Effector memory CD8-positive, alpha-beta T cell (primary cell): ENCODE measurements around the gene SYN1.
A peak's percentile ranks its signal among the peaks of the same experiment; 100 is the strongest.
"Not testable (repeated sequence)": the region's sequence is repeated elsewhere in the genome, so short reads cannot be mapped to it uniquely, and the experiment has no call there.

Source experiments
- ATAC-seq: fragments of 150-1000 bp; cut with Tn5 transposase; replicated peaks from 2 replicates; pipeline ENCODE4 v1.10.0; 2021; ENCODE audit warnings: mild to moderate bottlenecking, moderate library complexity
- DNase-seq, 3 experiments: peaks; one replicate each; pipeline ENCODE4 v3.0.0; 2021
- H3K27ac Mint-ChIP-seq, 2 donors: one replicate each; pipeline ENCODE4 v1.8.0; 2022; ENCODE audit warnings: mild to moderate bottlenecking in 2 of 2, mixed read lengths in 2 of 2, moderate library complexity in 2 of 2
- H3K27me3 Mint-ChIP-seq, 2 donors: one replicate each; pipeline ENCODE4 v1.8.0; 2022; ENCODE audit warnings: mixed read lengths in 2 of 2
- H3K36me3 Mint-ChIP-seq: one replicate; pipeline ENCODE4 v1.8.0; 2022; ENCODE audit warnings: mild to moderate bottlenecking, moderate library complexity, mixed read lengths; ENCODE audit not compliant: insufficient read depth
- H3K4me1 Mint-ChIP-seq, 2 donors: one replicate each; pipeline ENCODE4 v1.8.0; 2022; ENCODE audit warnings: low read depth in 2 of 2, mixed read lengths in 2 of 2
- H3K4me3 Mint-ChIP-seq, 2 donors: one replicate each; pipeline ENCODE4 v1.8.0; 2022; ENCODE audit warnings: mild to moderate bottlenecking in 2 of 2, mixed read lengths in 2 of 2, moderate library complexity in 2 of 2
- H3K9me3 Mint-ChIP-seq, 2 donors: one replicate each; pipeline ENCODE4 v1.8.0; 2022; ENCODE audit warnings: mixed read lengths in 2 of 2
- total RNA-seq, 9 experiments: gene quantifications; one replicate each; lab custom pipeline; 2026; lab: John Stamatoyannopoulos, UW

The SYN1 gene
- 0 to 0.42 (median 0.06) reads per million in 9 experiments for total RNA-seq

- peaks cover 6% of the 10 kb centered on the region for H3K36me3 Mint-ChIP-seq
- peak; percentile 75 to 82 (median 77) for DNase-seq
- H3K4me1 Mint-ChIP-seq: peaks cover 5 to 10% of the 10 kb centered on the region in 2 donors
- peaks cover 6 to 44% of the 10 kb centered on the region in 2 donors for H3K27me3 Mint-ChIP-seq
- H3K27ac Mint-ChIP-seq: peak within 1 kb of the TSS in 1 of 2 donors; percentile 38
- peak; percentile 95 for ATAC-seq
- H3K9me3 Mint-ChIP-seq: no peaks in the 10 kb centered on the region
- H3K4me3 Mint-ChIP-seq: peak within 1 kb of the TSS; percentile 72
These were observed at the start of gene SYN1 for GRCh38 chrX:47619486-47620302. Gene SYN1, minus strand, starts transcription at chrX:47619857. Its CDS starts 129 bp downstream, at chrX:47619728.

DNA sequence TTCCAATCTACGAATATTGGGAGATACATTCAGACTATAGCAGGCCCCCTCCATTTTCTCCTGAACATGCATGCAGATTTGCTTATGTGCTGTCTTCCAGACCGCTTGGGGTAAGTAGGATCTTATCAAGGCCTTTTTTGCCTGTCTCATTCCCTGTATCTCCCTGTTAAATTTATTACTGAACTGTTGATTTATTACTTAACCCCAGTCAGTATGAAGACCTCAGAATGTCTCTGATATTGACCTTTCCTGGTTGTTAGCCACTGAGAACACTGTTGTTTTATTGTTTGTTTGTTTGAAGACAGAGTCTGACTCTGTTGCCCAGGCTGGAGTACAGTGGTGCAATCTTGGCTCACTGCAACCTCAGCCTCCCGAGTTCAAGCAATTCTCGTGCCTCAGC lies 46.1 kb upstream of the SYN1 start:
- not testable (repeated sequence) for H3K27me3 Mint-ChIP-seq, ATAC-seq, H3K9me3 Mint-ChIP-seq, DNase-seq, H3K36me3 Mint-ChIP-seq, H3K27ac Mint-ChIP-seq, H3K4me3 Mint-ChIP-seq, H3K4me1 Mint-ChIP-seq

DNA sequence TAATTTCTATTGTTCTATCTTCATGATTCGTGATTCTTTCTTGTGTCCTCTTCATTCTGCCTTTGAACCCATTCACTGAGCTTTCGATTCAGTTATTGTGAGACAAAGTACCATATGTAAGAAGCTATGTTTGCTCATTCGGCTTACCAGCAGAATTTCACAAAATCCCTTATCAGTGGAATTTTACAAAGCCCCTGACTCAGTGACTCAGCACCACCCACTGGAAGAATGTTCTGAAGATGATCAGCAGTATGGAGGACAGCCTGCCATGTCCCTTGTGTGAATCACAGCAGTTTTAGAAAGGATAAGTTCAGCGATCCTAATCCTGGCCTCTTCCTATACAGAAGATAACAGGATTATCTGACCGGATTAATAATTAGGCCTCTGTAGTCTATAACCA lies 45.1 kb upstream of the SYN1 start:
- no peak for DNase-seq
- no peaks in the 10 kb centered on the region for H3K36me3 Mint-ChIP-seq
- no peaks in the 10 kb centered on the region for H3K27me3 Mint-ChIP-seq
- no peak overlapping the region for H3K4me3 Mint-ChIP-seq
- no peak for ATAC-seq
- H3K4me1 Mint-ChIP-seq: peaks cover 0 to 2% of the 10 kb centered on the region in 2 donors
- H3K27ac Mint-ChIP-seq: no peak overlapping the region
- no peaks in the 10 kb centered on the region for H3K9me3 Mint-ChIP-seq

- H3K4me1 Mint-ChIP-seq: peaks cover 6 to 7% of the 10 kb centered on the region in 2 donors
- no peak for ATAC-seq
- no peaks in the 10 kb centered on the region for H3K9me3 Mint-ChIP-seq
- H3K27me3 Mint-ChIP-seq: no peaks in the 10 kb centered on the region
- DNase-seq: no peak
- H3K27ac Mint-ChIP-seq: no peak overlapping the region
- H3K36me3 Mint-ChIP-seq: peaks cover 14% of the 10 kb centered on the region
- H3K4me3 Mint-ChIP-seq: no peak overlapping the region
These were observed 42.5 kb upstream of the SYN1 start for GRCh38 chrX:47662144-47662657.

DNA sequence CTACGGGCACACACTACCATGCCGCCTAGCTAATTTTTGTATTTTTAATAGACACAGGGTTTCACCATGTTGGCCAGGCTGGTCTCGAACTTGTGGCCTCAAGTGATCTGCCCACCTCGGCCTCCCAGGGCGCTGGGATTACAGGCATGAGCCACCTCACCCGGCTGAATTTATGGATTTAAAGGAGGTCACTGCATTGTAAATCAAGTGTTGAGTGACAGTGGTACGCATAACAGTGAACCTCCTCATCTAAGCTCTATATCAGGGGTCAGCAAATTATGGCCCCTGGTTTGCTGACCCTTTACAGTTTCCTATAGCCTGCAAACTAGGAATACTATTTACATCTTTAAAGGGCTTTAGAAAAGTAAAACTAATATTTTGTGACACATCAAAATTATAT lies 41.9 kb upstream of the SYN1 start:
- H3K27me3 Mint-ChIP-seq: no peaks in the 10 kb centered on the region

GRCh38 chrX:47659421-47659726 lies 39.7 kb upstream of the SYN1 start:
- Mint-ChIP-seq H3K27me3 (no peaks in the 10 kb centered on the region), H3K36me3 (peaks cover 42% of the 10 kb centered on the region)
- ATAC-seq: no peak

More for the DNA sequence above, 41.9 kb upstream of the SYN1 start:
- ATAC-seq (no peak), DNase-seq (no peak)
- H3K4me3 Mint-ChIP-seq: no peak overlapping the region
- H3K4me1 Mint-ChIP-seq: peaks cover 6 to 7% of the 10 kb centered on the region in 2 donors
- no peaks in the 10 kb centered on the region for H3K9me3 Mint-ChIP-seq
- peaks cover 21% of the 10 kb centered on the region for H3K36me3 Mint-ChIP-seq
- H3K27ac Mint-ChIP-seq: no peak overlapping the region

GRCh38 chrX:47658684-47659420 lies 39.2 kb upstream of the SYN1 start, which contains the start of gene UXT:
Gene UXT, minus strand, starts transcription at chrX:47659180. Its CDS starts 253 bp downstream, at chrX:47658927.
- H3K36me3 Mint-ChIP-seq: peaks cover 47% of the 10 kb centered on the region
- ATAC-seq (peak; percentile 81), DNase-seq (peak; percentile 87 to 92 (median 89))
- peak within 1 kb of the TSS; percentile 87 for H3K4me3 Mint-ChIP-seq
- H3K27me3 Mint-ChIP-seq: no peaks in the 10 kb centered on the region
- peak within 1 kb of the TSS; percentile 96 to 98 for H3K27ac Mint-ChIP-seq
- no peaks in the 10 kb centered on the region for H3K9me3 Mint-ChIP-seq
- H3K4me1 Mint-ChIP-seq: peaks cover 6 to 7% of the 10 kb centered on the region in 2 donors

More at GRCh38 chrX:47659421-47659726, 39.7 kb upstream of the SYN1 start:
- H3K4me3 Mint-ChIP-seq: peak overlapping the region; percentile 87
- H3K4me1 Mint-ChIP-seq: peaks cover 6 to 7% of the 10 kb centered on the region in 2 donors
- no peaks in the 10 kb centered on the region for H3K9me3 Mint-ChIP-seq
- H3K27ac Mint-ChIP-seq: peak overlapping the region; percentile 96 to 98
- DNase-seq: no peak

GRCh38 chrX:47658301-47658683 lies 38.6 kb upstream of the SYN1 start:
- Mint-ChIP-seq H3K27ac (peak overlapping the region; percentile 96 to 98), H3K36me3 (peaks cover 51% of the 10 kb centered on the region), H3K4me3 (peak overlapping the region; percentile 87), H3K27me3 (no peaks in the 10 kb centered on the region), H3K4me1 (peaks cover 6 to 7% of the 10 kb centered on the region in 2 donors), H3K9me3 (no peaks in the 10 kb centered on the region)
- no peak for DNase-seq
- ATAC-seq: no peak

GRCh38 chrX:47651043-47651905 lies 31.6 kb upstream of the SYN1 start:
- peak overlapping the region; percentile 94 to 96 for H3K27ac Mint-ChIP-seq
- H3K4me1 Mint-ChIP-seq: peaks cover 30 to 33% of the 10 kb centered on the region in 2 donors
- H3K4me3 Mint-ChIP-seq: peak overlapping the region; percentile 92 to 94
- H3K27me3 Mint-ChIP-seq: no peaks in the 10 kb centered on the region
- H3K36me3 Mint-ChIP-seq: peaks cover 39% of the 10 kb centered on the region
- DNase-seq (no peak), ATAC-seq (no peak)
- H3K9me3 Mint-ChIP-seq: no peaks in the 10 kb centered on the region

DNA sequence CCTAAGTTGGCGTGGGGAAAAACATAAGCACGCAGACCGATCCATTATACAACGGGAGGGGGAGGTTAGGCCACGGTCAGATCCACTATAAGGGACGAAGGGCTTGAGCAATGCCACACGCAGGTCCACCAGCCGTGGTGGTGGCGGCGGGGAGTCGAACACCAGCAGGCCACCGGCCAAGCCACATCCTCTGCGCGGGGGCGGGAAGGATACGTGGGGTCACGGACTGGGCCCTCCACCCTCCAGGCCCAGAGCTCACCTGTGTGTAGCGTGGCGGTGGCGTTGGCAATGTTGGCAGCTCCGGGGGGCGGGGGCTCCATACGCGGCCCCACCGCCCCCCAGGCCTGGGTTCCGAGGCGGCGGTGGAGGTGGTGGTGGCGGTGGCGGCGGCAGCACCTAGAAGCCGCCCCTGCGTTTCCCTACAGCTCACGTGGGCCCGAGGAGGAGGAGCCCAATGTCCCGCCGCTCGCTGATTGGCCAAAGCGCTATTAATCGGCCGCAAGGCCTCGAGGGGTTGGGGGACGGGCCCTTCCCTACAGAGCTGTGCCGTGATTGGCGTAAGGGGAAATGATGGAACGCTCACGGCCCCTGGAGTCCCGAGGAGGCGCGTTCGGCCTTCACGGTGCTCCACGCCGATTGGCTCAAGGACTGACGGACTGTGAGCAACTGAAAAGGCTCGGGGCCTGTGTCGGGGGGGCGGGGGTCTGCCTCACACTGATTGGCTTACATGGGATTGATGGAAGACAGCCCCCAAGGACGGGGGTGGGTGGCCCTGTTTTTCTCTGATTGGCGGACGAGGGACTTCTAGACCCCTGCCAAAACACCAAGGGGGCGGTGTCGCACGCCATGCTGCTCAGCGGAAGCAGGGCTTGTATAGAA lies 30.7 kb upstream of the SYN1 start, which contains the start of gene ELK1:
Gene ELK1 (minus strand): TSS at position 400 of the 879 bp plus-strand sequence. CDS start 9,122 bp downstream, outside the sequence.
- ATAC-seq (peak; percentile 86), DNase-seq (peak; percentile 79 to 85 (median 83))
- Mint-ChIP-seq H3K27me3 (no peaks in the 10 kb centered on the region), H3K4me3 (peak within 1 kb of the TSS; percentile 92 to 94), H3K27ac (peak within 1 kb of the TSS; percentile 94 to 96), H3K9me3 (no peaks in the 10 kb centered on the region), H3K36me3 (peaks cover 31% of the 10 kb centered on the region), H3K4me1 (peaks cover 30 to 36% of the 10 kb centered on the region in 2 donors)

DNA sequence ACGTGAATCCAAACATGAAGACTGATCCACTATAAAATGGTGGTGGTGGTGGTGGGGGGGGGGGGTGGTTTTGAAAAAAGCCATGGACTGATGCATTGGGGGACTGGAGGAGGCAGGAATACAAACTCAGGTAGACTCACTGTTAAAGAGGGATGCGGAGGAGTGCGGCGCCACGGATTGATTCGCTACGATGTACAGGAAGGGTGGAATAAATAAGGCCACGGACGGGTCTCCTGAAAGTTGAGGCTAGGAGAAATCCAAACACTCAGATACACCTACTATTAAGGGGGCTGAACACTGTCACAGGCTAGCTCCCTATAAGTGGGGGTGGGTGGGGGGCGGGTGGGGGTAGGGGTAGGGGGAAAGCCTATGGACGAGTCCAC lies 30.1 kb upstream of the SYN1 start:
- no peak for ATAC-seq

DNA sequence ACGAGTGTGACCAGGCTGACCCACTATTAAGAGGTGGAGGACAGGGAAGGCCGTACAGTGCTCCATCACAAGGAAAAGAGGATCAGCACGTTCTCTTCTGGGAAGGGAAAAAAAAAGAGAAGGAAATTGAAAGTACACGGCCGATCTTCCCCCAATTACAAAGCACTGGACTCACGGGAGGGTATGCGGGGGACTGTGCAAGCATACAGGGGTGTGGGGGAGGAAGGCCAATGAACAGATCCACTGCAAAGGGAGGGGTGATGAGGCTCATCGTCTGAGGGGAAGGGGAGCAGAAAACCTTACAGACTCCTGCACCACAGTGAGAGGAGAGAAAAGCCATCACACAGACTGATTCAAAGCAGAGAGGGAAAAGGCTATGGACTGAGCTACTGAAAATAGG lies 29.6 kb upstream of the SYN1 start:
- Mint-ChIP-seq H3K4me1 (peaks cover 37 to 40% of the 10 kb centered on the region in 2 donors), H3K27ac (peak overlapping the region in 1 of 2 donors; percentile 78), H3K9me3 (no peaks in the 10 kb centered on the region), H3K27me3 (no peaks in the 10 kb centered on the region), H3K4me3 (peak overlapping the region; percentile 92 to 94), H3K36me3 (peaks cover 20% of the 10 kb centered on the region)
- DNase-seq: no peak
- ATAC-seq: no peak

More for the DNA sequence above, 30.1 kb upstream of the SYN1 start:
- DNase-seq: no peak
- H3K4me1 Mint-ChIP-seq: peaks cover 32 to 38% of the 10 kb centered on the region in 2 donors
- H3K27me3 Mint-ChIP-seq: no peaks in the 10 kb centered on the region
- no peaks in the 10 kb centered on the region for H3K9me3 Mint-ChIP-seq
- peak overlapping the region; percentile 78 to 96 for H3K27ac Mint-ChIP-seq
- peaks cover 25% of the 10 kb centered on the region for H3K36me3 Mint-ChIP-seq
- peak overlapping the region; percentile 92 to 94 for H3K4me3 Mint-ChIP-seq
